Measurements from ENCODE around the gene SLC36A2.

DNA sequence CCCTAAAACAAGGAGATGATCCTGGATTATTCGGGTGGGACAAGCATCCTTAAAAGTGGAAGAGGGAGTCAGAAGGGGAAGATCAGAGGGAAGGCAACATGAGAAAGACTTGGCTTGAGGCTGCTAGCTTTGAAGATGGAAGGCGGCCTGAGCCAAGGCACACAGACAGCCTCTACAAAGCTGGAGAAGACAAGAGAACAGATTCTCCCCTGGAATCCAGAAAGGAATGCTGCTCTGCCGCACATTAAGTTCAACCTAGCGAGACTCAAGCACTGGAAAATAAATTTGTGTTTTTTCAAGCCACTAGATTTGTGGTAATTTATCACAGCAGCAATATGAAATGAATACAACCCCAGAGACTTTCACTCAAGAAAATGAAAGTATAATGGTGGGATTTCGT is 61.7 kb downstream of the SLC36A2 start:
- no peak for TF ChIP-seq CTCF (IDR thresholded peaks at IDR 0.05 in 8 of 11, conservative IDR thresholded peaks at IDR 0.05 in 3 of 11)
- no peak for TF ChIP-seq POLR2A (IDR thresholded peaks at IDR 0.05)
- no peak for TF ChIP-seq POLR2AphosphoS5 (IDR thresholded peaks at IDR 0.05)

Measured in spleen (tissue), 7 donors.